ENCODE data around the gene SPTA1.

DNA sequence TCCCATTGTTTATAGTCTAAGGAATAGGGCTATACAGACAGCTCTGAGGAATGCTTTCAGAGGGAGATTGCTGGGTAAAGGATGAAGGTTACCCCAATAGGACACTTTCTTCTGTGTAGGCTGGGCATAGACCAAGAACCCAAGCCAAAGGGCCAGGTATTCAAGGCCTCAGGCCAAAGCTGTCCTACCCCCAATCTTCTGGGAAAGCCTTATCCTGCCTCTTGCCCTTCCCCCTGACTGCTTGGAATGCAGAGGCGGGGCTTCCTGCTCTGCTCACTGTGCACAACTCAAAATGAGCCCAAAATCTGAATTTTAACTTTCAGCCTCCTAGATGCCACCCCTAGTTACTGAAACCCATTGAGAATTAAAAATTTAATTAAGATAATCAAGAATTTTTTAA is 79.2 kb downstream of the SPTA1 start:
- TF ChIP-seq EZH2 (IDR thresholded peaks at IDR 0.05; ENCODE audit: insufficient read depth, poor library complexity, severe bottlenecking) (no peak), EZH2phosphoT487 (IDR thresholded peaks at IDR 0.05; ENCODE audit: insufficient read depth, low read depth) (no peak)
